HG03196 (cell line): ENCODE data around the gene PODNL1.
"Not testable (repeated sequence)": the region's sequence is repeated elsewhere in the genome, so short reads cannot be mapped to it uniquely, and the experiment has no call there.

Source experiments
- ATAC-seq: cut with Tn5 transposase; IDR thresholded peaks from one replicate; pipeline ENCODE4 v1.9.1; 2021; ENCODE audit not compliant: unreplicated experiment

PODNL1 gene

DNA sequence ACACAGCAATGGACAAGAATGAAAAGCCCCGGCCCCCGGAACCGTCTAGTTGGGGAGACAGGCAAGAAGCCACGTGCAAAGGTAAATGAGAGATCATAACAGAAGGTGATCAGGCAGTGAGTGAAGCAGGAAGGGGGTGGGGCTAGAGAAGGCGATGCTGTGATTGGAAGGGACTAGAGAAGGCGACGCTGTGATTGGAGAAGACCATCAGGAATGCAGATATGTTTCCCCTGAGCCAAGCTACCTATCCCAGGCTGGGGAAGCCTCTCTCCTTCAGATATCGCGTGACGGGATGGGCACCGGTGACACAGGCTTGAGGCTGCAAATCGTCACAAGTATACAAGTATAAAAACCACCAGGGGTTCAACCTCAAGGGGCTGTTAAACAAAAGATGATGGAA, 35.9 kb upstream of the PODNL1 start:
- ATAC-seq = no peak

DNA sequence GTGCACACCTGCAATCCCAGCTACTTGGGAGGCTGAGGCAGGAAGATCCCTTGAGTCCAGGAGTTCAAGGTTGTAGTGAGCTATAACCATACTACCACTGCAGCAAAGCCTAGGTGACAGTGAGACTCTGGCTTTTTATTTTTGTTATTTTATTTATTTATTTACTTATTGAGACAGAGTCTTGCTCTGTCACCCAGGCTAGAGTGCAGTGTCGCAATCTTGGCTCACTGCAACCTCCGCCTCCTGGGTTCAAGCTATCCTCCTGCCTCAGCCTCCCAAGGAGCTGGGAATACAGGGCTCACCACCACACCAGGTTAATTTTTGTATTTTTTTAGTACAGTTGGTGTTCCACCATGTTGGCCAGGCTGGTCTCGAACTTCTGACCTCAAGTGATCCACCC, 35.3 kb upstream of the PODNL1 start:
- ATAC-seq = not testable (repeated sequence)

DNA sequence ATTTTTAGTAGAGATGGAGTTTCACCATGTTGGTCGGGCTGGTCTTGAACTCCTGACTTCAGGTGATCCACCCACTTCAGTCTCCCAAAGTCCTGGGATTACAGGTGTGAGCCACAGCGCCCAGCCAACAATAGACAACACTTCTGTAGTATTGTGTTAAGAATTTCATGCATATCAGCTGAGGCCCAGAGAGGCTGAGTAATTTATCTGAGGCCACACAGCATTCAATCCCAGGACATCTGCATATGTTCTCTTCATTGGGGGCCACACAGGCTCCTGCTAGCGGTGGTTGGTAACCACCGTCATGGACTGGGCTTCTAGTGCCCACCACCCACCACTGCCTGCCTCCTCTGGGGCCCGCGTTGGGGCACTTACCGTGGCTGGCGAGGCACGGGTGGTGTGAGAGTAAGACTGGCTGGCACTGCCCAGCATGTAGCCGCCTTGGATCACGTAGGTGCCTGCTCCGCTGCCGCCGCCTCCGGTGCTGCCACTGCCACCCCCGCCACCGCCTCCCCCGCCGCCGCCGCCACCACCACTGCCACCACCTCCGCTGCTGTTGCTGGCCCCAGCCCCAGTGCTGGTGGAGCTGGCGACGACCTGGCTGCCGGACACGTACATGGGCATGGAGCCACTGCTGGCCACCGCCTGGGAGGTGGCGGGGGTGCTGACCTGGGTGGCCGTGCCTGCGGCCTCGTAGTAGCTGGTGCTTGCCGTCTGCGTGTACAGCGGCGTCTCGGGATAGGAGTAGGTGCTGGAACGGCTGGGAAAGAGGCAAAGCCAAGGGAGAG, 34.3 kb upstream of the PODNL1 start:
- no peak for ATAC-seq

DNA sequence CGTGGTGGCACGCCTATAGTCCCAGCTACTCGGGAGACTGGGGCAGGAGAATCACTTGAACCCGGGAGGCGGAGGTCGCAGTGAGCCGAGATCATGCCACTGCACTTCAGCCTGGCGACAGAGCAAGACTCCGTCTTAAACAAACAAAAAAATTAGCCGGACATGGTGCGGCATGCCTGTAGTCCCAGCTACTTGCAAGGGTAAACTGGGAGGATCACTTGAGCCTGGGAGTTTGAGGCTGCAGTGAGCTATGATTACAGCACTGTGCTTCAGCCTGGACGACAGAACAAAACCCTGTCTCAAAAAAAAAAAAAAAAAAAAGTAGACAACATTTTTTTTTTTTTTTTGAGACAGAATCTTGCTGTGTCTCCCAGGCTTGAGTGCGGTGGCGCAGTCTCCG, 33.7 kb upstream of the PODNL1 start:
- not testable (repeated sequence) for ATAC-seq

DNA sequence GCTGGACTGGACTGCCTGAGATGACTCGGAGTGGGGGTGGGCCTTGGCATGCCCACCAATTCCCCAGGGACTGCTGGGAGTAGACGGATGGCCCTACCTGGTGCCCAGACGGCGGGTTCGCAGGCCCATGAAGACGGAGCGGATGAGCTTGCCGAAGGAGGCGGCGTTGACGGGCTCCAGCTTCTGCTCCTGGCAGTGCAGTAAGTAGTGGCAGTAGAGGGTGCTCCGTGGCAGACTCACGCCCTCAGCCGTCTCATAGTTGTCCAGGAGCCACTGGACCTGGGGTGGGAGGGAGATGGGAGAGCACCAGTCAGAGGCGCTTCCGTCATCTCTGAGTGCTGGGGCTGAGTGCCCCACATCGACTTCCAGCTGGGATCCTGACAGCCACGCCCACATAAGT, 31.7 kb upstream of the PODNL1 start:
- ATAC-seq = no peak

DNA sequence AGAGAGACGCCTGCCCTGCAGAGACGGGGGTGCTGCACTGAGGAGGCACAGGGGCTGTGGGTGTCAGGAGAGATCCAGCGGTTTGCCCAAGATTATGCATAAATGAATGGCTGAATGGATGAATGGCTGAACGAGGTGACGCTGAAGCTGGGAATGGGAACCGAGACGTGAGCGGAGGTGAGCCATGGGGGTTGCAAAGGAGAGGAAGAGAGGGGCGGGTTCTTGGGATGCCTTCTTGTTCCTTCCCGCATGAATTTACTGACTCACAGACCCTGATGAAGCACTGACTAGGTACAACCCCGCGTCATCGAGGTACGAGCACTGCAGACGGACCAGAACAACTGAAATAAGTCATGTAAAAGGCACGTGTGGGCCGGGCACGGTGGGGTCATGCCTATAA, 30.8 kb upstream of the PODNL1 start:
- ATAC-seq = no peak

DNA sequence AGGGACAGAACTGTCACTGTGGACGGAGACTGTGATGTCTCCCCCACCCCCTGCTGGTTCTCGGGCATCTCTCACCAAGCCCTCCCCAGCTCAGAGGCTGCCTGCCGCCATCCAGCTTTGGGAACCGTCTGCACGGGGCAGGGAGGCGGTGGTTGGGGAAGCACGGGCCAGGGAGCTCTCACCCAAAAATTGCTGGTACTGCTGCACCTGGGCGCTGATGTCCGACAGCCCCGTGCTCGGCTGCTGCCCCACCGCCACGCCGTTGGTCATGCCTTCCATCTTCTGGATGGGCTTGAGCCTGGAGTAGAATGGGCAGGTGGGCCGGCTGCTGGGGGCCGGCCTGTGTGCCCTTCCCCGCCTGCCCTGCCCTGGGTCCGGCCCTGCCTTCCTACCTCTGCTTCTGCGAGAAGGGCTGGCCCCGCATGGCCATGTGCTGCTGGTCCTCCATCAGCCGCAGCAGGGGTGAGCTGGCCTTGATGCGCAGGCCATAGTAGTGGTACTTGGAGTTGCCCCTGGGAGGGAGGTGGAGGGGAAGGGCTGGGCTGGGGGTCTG, 30.2 kb upstream of the PODNL1 start:
- ATAC-seq = no peak

DNA sequence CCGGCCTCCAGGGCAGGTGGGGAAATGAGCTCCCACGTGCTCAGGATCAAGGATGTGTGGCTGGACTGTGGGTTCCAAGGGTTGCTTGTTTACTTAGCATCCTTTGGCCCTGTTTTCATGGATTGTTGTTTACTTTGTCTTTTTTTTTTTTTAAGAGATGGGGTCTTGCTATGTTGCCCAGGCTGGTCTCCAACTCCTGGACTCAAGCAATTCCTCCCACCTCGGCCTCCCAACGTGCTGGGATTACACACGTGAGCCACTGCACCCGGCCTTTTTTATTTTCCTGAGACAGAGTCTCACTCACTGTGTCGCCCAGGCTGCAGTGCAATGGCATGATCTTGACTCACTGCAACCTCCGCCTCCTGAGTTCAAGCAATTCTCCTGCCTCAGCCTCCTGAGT, 29.0 kb upstream of the PODNL1 start:
- not testable (repeated sequence) for ATAC-seq

DNA sequence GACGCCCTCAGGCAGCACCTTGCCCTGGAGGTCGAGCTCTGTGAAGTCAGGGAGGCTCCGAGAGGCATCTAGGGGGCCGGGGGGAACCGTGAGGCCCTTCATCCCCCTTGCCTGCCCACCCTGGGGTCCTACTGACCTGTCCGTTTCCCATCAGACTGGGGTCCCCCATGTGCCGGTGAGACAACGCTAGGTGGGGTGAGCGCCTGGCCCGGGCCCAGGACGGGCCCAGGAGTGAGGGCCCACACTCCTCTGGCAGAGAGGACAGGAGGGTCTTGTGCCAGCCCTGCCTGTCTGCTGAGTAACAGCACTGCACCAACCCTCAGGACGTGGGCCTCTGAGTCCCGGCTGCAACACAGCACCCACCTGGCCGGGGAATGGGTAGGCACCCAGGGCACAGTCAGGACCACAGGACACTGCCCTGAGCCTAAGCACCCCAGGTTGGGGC, 28.5 kb upstream of the PODNL1 start:
- no peak for ATAC-seq

DNA sequence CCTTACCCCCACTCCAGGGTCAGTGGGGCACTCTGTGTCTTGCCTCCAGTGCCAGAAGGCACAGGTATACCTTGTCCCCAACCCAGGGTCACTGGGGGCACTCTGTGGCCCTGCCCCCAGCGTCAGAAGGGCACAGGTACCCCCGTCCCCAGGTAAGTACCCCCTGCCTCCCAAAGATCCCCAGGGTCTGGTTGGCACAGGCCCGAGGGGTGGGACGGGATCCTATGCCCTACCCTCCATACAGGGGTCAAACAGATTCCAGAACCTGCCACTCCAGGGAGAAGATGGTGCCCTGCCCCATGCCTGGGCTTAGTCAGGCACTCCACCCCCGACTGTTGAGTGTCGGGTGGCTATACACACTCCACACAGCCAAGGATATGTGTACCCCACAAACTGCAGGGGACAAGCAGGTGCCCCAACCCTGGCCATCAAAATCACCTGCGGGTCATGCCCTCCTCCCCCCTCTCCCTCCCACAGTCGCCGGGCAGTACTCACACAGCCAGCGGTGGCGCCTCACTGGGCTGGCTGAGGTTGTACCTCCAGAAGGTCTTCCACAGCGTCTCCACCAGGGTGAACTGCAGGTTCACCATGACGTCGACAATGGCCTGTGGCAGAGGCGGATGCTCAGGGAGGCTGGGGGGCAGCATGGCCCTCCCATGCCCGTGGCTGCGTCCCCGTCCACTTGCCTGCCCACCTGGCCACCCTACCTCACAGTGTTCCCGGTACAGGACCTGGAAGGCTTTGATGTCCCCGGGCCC, 27.9 kb upstream of the PODNL1 start:
- ATAC-seq = no peak

DNA sequence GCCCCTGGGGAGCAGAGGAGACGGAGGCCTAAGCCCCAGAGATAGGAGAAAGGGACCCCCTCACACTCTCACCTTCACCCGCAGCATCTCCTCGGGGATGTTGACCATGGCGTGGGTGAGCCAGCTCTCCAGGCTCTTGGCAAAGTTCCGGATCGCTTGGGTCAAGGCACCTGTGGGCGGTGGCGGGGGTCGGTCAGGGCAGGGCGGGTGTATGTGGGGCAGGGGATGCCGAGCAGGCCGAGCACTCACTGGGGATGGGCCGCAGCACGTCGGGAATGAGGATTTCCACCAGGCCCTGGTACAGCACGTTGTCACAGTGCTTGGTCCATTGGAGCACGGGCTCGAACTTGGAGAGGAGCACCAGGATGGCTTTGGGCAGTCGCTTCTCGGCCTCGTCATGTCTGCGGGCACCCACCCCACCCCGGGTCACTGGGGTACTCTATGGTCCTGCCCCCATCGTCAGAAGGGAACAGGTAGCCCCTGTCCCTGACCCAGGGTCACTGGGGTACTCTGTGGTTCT, 27.2 kb upstream of the PODNL1 start:
- no peak for ATAC-seq

DNA sequence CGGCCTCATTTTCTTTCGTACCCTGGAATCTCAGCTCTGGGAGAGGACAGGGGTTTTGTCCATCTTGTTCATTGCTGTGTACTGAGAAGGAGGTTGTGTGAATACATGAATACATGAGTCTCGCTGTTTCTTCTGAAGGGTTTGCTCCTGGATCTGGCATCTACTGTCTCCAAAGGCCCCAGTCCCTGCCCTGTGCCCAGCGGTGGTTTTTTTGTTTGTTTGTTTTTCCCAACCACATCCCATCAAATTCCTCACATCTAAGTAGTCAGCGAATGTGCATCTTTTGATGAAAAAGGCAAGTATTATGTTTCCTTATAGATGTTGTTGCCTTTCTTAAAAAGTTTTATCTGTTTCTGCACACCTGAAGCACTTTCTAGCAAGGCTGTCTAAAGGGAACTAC, 26.6 kb upstream of the PODNL1 start:
- no peak for ATAC-seq

DNA sequence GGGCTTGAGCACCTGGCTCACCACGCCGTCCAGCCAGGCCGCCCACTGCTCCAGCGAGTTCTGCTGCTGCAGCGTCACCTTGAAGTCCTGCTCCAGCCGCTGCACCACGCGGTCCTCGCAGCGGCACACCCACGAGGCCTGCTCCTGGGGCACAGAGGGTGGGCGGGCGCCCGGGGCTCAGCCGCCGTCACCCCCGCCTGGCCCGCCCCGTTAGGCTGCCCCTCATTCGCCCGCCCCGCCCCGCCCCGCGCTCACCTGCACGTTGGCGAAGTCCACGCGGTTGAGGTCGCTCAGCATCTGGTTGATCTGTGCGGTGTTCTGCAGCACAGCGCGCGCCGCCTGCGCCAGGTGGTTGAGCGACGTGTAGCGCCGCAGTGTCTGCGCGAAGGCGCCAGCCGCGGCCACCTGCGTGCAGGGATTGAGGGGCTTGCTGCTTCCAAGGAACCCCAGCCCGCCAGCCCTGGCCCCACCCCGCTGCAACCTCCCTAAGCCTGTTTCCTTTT, 25.4 kb upstream of the PODNL1 start:
- no peak for ATAC-seq

DNA sequence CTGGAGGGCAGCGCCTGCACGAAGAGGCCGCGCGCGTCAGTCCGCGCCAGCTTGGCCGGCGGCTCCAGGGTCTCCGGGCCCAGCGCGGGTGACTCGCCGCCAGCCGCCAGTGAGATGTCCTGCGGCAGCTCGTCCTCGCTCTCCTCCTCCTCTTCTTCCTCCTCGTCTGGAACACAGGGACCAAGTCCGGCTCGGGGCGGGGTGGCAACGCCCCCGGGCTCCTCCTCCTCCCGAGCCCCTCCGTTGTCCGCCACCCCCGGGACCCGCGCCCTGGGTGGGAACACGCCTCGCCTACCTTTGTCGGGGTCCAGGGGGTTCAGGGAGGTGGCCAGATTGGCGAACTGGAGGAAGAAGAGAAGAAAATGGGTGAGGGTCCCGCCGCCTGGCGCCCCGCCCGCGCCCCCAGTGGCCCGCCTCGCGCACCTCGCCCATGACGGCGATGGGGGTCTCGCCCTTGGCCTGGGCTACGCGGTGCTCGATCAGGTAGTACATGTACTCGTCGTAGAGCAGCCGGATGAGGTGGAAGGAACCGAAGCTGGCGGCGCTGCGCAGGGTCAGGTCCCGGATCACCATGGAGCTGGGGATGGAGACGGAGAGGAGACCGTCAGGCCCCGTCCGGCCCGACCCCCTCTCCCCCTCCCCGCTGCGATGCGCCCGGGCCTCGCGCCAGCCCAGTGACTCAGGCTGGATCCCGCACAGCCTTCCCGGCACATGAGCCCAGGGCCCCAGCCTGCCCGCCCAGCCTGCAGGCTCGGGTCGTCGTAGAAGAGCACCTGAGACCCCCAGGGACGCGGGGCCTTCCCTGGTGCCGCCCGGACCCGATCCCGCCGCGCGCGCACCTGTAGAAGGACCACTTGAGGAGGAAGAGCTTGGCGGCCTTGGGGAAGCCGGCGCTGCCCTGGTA, 24.7 kb upstream of the PODNL1 start:
- ATAC-seq = no peak

DNA sequence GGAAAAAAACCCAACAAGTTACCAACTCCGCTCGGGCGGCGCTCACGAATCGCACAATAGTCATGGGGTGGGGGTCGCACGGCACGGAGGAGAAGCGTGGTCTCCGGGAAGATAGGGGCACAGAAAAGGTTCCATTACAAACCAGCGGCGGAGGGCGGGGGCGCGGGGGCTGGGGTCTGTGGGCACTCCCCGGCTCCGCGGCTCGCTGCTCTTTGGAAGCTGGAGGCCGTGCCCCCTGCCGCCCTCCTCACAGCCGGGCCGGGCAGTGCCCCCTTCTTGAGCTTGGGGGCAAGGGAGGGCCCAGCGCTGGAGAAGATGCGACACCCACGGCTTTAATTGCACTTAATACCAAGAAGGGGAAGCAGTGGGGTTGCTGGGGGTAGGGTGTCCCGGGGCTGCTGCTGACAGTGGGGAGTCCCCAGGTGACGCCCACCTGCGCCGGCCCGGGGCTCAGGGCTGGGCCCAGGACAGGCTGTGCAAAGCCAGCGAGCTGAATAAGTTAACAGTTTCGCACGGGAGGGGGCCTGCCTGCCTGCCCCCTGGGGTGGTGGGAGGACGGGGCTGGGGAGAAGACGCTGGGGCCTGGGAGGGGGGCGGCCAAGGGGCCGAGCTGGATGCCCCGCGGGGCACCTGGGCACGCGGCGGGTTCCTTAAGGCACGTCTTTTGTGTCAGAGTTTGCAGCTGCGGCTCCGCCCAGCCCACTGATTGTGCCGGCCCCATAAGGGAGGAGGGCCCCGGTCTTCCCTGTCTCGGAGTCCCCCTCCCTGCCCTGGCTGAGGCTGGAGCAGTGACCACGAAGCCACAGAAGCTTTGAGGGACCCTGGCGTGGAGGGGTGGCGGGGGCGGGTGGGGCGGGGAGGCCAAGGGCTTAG, 23.8 kb upstream of the PODNL1 start:
- no peak for ATAC-seq

DNA sequence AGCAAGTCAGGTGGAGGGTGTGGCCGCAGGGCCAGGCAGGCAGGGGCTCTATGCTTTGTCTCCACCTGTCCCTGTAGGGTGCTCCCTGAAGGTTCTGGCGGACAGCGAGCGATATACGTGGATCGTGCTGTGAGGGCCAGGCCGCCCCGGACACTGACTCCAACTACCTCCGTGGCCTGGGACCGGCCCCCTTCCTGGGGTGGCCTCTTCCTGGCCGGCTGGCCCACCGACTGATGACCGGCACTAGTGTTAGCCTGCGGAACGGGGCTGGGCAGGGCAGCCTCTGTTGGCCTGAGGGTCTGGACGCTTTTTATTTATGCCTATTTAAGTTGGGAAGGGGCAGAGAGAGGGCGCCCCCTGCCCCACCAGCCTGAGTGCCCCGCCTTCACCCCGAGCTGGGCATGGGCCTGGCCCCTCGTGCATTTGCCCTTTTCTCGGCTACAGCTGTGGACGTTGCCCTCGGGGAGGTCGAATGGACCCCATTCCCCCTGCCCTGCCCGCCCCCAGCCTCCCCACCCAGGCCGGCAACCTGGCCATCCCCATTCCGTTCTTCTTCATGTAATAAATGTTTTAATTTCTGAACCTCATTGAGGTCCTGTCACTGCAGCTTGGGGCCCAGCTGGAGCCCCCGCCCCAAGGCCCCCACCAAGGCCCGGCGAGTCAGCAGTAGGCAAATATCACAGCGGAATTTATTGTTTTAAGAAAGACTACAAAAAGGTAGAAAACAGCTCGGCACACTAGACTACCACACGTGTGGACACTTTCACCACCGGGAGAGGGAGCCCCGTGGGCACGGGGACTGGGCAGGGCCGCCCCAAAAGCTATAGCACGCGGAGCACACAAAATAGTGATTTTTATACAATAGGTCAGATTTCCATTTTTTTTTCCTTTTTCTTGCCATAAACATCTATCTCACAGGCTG, 22.9 kb upstream of the PODNL1 start:
- no peak for ATAC-seq

DNA sequence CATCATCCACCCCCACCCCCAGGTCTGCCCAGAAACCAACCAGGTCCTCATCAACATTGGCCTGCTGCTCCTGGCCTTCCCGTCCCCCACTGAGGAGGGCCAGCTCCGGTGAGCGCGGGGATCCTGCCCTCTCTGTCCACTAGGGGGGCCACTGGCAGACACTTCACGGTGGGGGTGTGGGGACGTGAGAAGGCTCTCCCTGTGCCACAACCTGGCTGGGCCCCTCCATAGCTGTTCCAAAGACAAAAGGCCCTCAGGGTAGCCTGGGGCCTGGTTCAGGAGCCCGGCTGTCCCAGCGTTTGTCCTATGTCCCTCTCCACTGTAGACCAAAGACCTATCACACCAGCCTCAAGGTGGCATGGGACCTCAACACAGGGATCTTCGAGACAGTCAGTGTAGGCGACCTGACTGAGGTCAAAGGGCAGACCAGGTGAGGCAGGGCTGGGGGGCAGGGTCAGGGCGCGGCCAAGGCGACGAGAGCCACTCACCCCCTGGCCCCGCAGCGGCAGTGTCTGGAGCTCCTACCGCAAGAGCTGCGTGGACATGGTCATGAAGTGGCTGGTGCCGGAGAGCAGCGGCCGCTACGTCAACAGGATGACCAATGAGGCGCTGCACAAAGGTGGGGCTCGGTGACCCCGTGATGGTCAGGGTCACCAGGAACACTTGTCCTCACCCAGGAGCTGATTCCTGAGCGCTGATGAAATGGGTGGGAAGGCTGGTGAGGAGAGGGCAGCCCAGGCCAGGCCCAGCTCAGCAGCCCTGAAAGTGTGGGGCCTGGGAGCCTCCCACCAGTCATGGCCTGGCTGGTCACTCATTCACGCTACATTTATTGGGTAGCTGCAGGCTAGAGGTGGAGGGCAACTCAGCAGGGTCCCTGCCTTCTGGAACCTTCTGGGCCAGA, 22.0 kb upstream of the PODNL1 start:
- ATAC-seq = no peak
